Renal pelvis (tissue), 4 donors: ENCODE data around the gene FAU. TPM values are rescaled to one million over a fixed set of nuclear protein-coding genes. Genes with fewer than 3 reads are reported as not detected.

Source experiments
- DNase-seq: peaks from one replicate; pipeline ENCODE4 v3.0.0-alpha.2; 2013
- polyA plus RNA-seq, 3 donors: library from polyadenylated mRNA; unstranded; fragments of 120-200 nt; gene quantifications; one replicate each; pipeline ENCODE4 v1.2.1, GENCODE V29; 2013; ENCODE audit not compliant: insufficient read length in 3 of 3

The FAU gene
- polyA plus RNA-seq, 3 donors = 706 to 910 (median 772) TPM

GRCh38 chr11:65087827-65088226 lies 34.1 kb downstream of the FAU start:
- no peak for DNase-seq

GRCh38 chr11:65087216-65087615 lies 34.7 kb downstream of the FAU start:
- DNase-seq = no peak

GRCh38 chr11:65086809-65087208 lies 35.1 kb downstream of the FAU start:
- DNase-seq = no peak

- no peak for DNase-seq
Observed at GRCh38 chr11:65085446-65085845, 36.5 kb downstream of the FAU start.

- DNase-seq = no peak
Observed at GRCh38 chr11:65084598-65085375, 37.1 kb downstream of the FAU start.

GRCh38 chr11:65083834-65084597 lies 37.9 kb downstream of the FAU start, which contains the start of the genes CDCA5 and ZFPL1:
Gene CDCA5 (minus strand): TSS chr11:65084040. CDS start chr11:65083978, 62 bp downstream.
Gene ZFPL1 (plus strand): TSS chr11:65084222. CDS start chr11:65084699, 477 bp downstream.
- DNase-seq = peak; percentile 95

GRCh38 chr11:65083134-65083833 lies 38.6 kb downstream of the FAU start:
- DNase-seq = no peak

- DNase-seq = no peak
Observed at GRCh38 chr11:65078786-65079342, 43.1 kb downstream of the FAU start.

GRCh38 chr11:65078151-65078550 lies 43.8 kb downstream of the FAU start:
- DNase-seq = no peak

GRCh38 chr11:65077451-65077850 lies 44.5 kb downstream of the FAU start:
- DNase-seq = no peak

GRCh38 chr11:65072631-65072966 lies 49.3 kb downstream of the FAU start:
- no peak for DNase-seq

GRCh38 chr11:65071907-65072630 lies 49.9 kb downstream of the FAU start:
- DNase-seq = no peak

Other genes starting within 250 kb of the FAU start
- gene EHD1, start 243.5 kb downstream of the FAU start, polyA plus RNA-seq = 10 to 100 TPM; 61.6 to 73.4 (median 68.3) TPM
- 10 to 100 TPM; 21.7 to 24.1 (median 23.3) TPM for gene ATG2A, start 204.9 kb downstream of the FAU start, polyA plus RNA-seq
- 10 to 100 TPM; 14.7 to 18.4 (median 17.7) TPM for gene PPP2R5B, start 197.4 kb downstream of the FAU start, polyA plus RNA-seq
- 1 to 10 TPM; 2.0 to 3.7 (median 2.1) TPM for gene GPHA2, start 186.2 kb downstream of the FAU start, polyA plus RNA-seq
- gene MAJIN, start 150.0 kb downstream of the FAU start, polyA plus RNA-seq = 1 to 10 TPM; 1.0 to 1.4 (median 1.3) TPM
- gene BATF2, start 125.2 kb downstream of the FAU start, polyA plus RNA-seq = 1 to 10 TPM; 3.1 to 3.2 (median 3.1) TPM
- gene ARL2, start 108.0 kb downstream of the FAU start, polyA plus RNA-seq = 10 to 100 TPM; 62.8 to 73.0 (median 71.0) TPM
- 10 to 100 TPM; 31.7 to 32.7 (median 32.0) TPM for gene SNX15, start 94.7 kb downstream of the FAU start, polyA plus RNA-seq
- gene SAC3D1, start 80.9 kb downstream of the FAU start, polyA plus RNA-seq = 10 to 100 TPM; 14.1 to 18.2 (median 14.6) TPM
- gene NAALADL1, start 63.6 kb downstream of the FAU start, polyA plus RNA-seq = 10 to 100 TPM in 2 of 3 donors, 1 to 10 TPM in 1; 8.7 to 13.5 (median 11.3) TPM
- 10 to 100 TPM; 18.3 to 23.6 (median 22.6) TPM for gene CDCA5, start 38.1 kb downstream of the FAU start, polyA plus RNA-seq
- 10 to 100 TPM; 30.4 to 37.1 (median 35.4) TPM for gene ZFPL1, start 37.9 kb downstream of the FAU start, polyA plus RNA-seq
- 100 to 1,000 TPM; 120 to 154 (median 140) TPM for gene VPS51, start 25.9 kb downstream of the FAU start, polyA plus RNA-seq
- gene TM7SF2, start 10.3 kb downstream of the FAU start, polyA plus RNA-seq = 100 to 1,000 TPM in 1 of 3 donors, 10 to 100 TPM in 2; 88.7 to 100 (median 97.5) TPM
- gene ZNHIT2, start 4.4 kb downstream of the FAU start, polyA plus RNA-seq = 10 to 100 TPM in 1 of 3 donors, 1 to 10 TPM in 2; 7.8 to 12.4 (median 9.9) TPM
- gene MRPL49, start 187 bp upstream of the FAU start, polyA plus RNA-seq = 10 to 100 TPM; 58.8 to 63.2 (median 63.2) TPM
- 10 to 100 TPM; 48.6 to 51.8 (median 49.6) TPM for gene SYVN1, start 12.4 kb upstream of the FAU start, polyA plus RNA-seq
- gene SPDYC, start 48.1 kb upstream of the FAU start, polyA plus RNA-seq = under 1 TPM in 1 of 3 donors, not detected in 2; 0.17 TPM
- 100 to 1,000 TPM; 109 to 112 (median 109) TPM for gene CAPN1, start 59.8 kb upstream of the FAU start, polyA plus RNA-seq
- gene POLA2, start 139.8 kb upstream of the FAU start, polyA plus RNA-seq = 10 to 100 TPM; 27.6 to 35.0 (median 30.3) TPM
- gene CDC42EP2, start 192.7 kb upstream of the FAU start, polyA plus RNA-seq = 10 to 100 TPM; 10.2 to 18.6 (median 12.9) TPM
- 100 to 1,000 TPM in 1 of 3 donors, 10 to 100 TPM in 2; 96.7 to 102 (median 98.0) TPM for gene DPF2, start 211.7 kb upstream of the FAU start, polyA plus RNA-seq
- under 1 TPM; 0.55 to 0.78 (median 0.61) TPM for gene TIGD3, start 232.6 kb upstream of the FAU start, polyA plus RNA-seq